ENCODE results near the gene NFE2L1.

Gene NFE2L1

DNA sequence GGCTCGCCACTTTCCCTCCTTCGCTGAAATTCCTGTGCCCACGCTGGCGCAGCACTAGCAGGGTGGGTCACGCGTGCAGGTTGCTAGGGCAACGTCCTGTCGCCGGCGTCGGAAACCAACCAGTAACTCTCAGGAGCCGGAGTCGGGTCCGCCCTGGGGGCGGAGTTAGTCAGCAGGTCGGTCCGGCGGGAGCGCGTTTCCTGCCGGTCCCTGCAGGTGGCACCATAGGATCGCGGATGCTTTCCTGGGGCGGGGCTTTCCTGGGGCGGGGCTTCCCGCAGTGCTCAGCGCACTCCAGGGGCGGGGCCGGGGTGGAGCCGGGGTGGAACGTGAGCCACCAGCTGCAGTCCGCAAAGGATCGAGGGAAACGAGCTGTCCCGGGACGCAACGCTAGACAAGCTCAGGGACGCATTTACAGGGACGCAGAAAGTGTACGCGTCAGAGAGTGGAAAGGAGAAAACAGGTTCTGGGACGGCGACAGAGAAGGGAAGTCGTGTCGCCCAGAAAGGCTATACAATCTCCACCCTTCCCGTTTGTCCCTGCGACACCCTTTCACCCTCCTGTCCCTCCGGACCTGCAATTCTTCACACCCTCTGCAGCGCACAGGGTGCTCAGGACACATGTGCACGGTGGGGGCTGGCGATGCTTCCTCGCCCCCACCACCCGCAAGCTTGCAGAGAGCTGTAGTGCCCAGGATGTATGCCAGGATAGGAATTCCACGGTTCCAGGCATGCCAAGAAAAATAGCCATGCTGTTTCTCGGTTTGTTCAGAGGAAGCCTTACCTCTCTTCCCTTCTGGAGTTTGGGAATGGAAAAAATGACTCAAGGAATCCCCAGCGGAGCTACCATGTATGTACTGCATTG is 22.9 kb upstream of the NFE2L1 start:
- H3K27ac ChIP-seq, result peak overlapping the region; percentile 74
- TF ChIP-seq, protein P1, sequence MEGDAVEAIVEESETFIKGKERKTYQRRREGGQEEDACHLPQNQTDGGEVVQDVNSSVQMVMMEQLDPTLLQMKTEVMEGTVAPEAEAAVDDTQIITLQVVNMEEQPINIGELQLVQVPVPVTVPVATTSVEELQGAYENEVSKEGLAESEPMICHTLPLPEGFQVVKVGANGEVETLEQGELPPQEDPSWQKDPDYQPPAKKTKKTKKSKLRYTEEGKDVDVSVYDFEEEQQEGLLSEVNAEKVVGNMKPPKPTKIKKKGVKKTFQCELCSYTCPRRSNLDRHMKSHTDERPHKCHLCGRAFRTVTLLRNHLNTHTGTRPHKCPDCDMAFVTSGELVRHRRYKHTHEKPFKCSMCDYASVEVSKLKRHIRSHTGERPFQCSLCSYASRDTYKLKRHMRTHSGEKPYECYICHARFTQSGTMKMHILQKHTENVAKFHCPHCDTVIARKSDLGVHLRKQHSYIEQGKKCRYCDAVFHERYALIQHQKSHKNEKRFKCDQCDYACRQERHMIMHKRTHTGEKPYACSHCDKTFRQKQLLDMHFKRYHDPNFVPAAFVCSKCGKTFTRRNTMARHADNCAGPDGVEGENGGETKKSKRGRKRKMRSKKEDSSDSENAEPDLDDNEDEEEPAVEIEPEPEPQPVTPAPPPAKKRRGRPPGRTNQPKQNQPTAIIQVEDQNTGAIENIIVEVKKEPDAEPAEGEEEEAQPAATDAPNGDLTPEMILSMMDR (conservative IDR thresholded peaks at IDR 0.05), result peak; percentile 89

DNA sequence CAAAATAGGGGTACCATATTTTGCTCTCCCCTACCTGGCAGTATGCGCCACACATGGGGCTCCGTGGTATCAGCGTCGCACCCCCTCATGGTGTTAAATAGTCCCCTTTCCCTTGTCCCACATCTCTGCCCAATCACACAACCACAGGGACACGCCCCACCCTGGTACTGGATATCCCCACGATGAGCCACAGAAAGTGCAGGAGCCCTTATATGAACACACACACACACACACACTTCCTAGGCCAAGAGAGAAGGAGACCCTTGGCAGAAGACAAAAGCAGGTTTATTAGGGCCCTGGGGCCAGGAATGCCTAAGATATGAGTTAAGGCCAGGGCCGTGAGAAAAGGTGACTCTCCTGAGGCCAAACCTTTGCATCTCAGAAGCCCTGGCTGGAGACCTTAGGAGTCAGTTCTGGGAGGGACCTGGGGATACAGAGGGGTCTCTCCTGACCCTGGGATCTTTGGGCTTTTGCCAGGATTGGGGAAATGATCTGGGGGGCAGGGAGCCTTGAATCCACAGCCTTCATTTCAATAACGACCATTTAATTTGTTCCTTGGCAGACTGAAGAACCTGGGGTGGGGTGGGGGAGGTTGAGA is 22.2 kb upstream of the NFE2L1 start:
- TF ChIP-seq, protein P1 (conservative IDR thresholded peaks at IDR 0.05), result no peak
- H3K27ac ChIP-seq, result peak overlapping the region; percentile 74

DNA sequence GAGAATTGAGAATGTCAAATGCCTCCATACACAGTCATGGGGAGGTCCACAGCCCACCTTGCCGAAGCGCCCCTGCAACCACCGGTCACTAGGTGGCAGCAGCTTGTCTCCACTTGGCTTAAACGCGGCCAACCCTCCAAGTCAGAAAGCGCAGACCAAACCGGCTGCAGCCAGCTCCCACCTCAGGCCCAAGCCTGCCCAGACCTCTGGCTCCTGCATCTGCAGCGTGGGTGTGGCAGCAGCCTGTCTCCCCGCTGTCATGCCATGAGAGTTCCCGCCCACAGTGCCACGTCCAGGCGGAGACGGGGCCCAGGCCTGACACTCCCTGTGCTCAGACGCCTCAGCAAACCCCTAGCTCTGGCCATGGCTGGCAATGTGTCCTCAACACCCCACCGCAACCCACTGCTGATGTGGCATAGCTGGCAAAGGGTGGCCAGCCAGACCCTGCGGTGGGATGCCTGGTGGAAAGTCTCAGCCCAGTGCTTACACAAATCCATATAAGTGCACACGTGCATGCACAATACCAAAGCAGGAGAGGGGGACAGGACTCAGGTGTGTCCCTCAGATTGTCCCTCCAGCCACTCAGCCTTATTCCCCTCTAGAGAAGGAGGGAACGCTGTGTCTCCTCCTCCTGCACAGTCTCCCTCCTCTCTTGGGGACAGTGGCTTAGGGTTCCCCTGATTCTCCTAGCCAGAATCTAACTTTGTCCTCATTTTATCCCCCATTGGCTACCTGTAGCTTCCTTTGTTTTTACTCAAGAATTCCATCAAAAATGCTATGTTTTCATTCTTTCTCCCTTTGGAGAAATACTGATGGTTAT is 21.4 kb upstream of the NFE2L1 start:
- peak overlapping the region; percentile 12; the same call in 1 of the 2 replicates for H3K27ac ChIP-seq
- TF ChIP-seq, protein P1 (conservative IDR thresholded peaks at IDR 0.05), result peak; percentile 96

DNA sequence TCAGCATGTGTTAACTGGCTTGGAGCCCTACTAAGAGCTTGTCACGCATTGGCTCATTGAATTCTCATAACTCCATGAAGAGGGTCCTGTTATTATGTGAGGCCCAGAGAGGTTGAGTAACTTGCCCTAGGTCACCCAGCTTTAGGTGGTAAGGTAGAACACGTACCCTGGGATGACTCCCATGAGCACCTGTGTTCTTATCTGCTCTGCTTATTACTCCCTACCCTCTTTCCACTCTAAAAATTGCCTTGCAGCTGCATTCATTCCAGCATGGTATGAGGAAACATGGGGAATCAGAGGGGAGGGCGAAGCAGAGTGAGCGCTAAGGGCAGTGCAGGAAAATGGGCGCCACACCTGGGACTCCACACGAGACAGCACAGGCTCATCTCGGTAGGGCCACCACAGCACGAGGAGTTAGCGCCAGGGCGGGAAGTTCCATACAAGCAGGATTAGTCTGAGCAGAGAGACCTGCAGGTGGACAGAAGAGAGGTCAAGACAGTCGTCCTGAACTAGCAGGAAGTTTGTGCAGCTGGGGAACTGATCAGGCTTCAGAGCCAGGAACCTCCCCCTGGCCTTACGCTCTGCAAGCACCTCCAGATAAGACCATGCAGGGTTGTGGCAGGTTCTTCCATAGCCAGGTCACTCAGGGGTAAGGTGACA is 20.7 kb upstream of the NFE2L1 start:
- TF ChIP-seq, protein P1 (conservative IDR thresholded peaks at IDR 0.05), result no peak
- H3K27ac ChIP-seq, result no peak overlapping the region

DNA sequence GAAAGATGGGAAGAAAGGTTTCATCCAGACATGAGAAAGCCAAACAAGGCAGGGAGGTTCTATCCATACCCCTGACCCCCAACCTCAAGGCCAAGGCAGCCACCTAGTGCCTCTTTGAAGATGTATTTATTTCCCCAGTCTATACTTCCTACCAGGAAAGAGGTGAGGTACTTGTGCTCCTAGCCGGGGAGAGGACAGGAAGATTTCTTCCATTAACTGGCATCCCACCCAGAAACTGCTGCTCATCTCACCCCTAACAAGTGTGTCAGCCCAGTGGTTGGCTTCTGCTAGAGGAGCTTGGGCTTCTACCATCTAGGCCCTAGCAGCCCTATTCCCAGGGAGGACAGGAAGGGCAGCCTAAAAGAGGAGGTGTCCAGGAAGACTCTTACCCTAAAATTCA is 19.4 kb upstream of the NFE2L1 start:
- TF ChIP-seq, protein P1 (conservative IDR thresholded peaks at IDR 0.05), result no peak
- H3K27ac ChIP-seq, result no peak overlapping the region

DNA sequence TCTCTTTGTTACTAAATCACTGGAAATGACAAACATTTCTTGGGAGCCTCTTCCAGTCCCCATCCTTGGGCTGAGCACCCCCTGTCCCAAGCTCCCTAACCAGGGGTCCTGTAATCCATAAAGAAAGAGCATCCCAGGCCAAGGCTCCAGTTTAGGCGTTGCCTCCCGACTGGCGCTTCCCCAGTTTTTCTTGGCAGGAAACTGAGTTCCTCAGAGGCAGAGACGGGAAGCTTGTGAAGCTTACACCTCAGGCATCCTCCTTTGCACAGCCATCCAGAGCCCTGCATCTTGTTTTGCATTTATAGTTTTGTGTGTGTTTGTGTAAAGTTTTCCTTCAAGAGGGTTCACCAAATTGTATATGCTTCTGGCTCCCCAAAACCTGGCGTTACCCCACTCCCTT is 17.6 kb upstream of the NFE2L1 start:
- no peak overlapping the region for H3K27ac ChIP-seq
- TF ChIP-seq, protein P1 (conservative IDR thresholded peaks at IDR 0.05), result no peak

All from VCaP (cell line).